ENCODE data around the gene IRF2BP2.
"Not testable (repeated sequence)": the region's sequence is repeated elsewhere in the genome, so short reads cannot be mapped to it uniquely, and the experiment has no call there.

Gene IRF2BP2

GRCh38 chr1:234601301-234602017, 8.5 kb downstream of the IRF2BP2 start:
- DNase-seq (ENCODE audit: low read depth) = no peak

- DNase-seq (ENCODE audit: low read depth) = no peak
Observed at GRCh38 chr1:234600418-234601281, 9.3 kb downstream of the IRF2BP2 start.

DNA sequence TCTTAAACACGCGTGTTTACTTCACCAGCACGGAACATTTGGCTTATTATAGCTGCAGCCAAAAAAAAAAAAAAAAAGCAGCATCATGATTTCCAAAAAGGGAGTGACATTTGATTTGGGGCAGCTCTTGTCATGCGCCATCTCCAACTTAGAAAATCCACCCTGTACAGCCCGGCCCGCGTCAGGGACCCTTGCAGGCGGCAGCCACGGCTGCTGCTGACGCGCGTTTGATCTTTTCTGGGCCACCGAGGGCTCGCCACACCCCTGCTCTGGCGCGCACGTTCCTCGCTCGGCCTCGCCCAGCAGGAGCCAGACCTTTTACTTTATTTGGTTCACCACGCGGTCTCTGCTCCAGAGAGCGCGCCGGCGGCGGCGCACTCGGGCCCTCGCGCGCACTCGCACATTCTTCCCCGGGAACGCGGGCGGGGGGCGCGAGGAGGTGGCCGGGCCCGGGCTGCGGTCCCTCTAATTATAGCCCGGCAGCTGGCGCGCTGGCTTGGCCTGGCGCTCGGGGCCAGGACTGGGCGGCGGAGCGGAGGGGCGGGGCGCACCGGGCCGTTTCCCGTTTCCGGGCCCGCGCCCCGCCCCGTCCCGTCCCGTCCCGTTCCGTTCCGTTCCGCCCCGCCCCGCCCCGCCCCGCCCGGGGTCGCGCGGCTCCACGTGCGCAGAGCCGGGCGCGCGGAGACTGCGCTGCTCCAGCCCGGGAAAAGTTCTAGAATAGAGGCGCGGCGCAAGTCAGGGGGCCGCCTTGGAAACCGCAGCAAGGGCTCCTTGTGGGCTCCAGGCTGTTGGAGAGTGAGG, 10.2 kb downstream of the IRF2BP2 start:
- peak; percentile 66 for DNase-seq (ENCODE audit: low read depth)

DNA sequence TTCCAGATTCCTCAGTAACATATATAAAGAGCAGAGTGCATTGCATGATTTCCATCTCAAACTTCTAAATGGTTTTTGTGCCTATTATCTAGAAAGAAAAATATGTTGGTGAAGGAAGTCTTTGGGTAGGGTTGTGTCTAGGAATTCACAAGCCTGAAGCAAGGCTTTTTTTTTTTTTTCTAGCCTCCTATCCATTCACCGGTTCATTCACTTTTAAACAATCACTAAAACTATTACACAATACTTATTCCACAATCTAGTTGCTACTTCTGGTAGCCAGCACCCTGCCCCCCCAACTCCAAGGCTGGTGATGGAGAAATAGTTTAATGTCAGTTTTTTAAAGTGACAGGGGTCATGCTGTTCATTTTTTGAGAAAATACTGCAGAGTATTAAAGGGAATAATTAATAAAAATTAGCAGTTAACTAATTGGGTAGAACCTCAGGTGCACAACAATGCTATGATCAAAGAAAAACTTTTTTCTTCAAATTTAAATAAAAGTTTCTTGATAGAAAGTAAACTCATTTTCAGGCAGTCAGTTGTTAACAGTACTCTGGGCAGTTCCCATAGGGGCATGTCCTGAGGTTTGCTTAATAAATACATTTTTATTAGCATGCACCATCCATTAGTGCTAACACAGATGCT, 10.9 kb downstream of the IRF2BP2 start:
- DNase-seq (ENCODE audit: low read depth) = no peak

DNA sequence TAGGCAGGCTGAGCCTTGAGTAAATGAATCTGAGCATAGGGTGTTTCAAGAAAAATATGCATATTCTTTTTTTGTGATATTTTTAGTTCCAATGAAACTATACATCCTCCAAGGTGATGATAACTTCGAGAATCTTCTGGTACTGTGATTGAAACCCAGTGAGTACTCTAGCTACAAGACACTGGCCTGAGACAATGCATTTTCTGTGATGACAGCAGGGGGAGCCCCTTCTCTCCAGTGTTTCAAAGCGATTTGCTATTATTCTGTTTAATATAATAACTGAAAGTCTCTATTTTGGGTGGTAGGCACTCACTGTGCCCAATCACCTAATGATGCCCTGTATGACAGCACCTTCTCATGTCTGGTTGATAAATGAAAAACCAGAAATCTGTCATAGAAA, 12.1 kb downstream of the IRF2BP2 start:
- DNase-seq (ENCODE audit: low read depth) = peak; percentile 46

- no peak for DNase-seq (ENCODE audit: low read depth)
Observed at GRCh38 chr1:234595899-234596298, 14.1 kb downstream of the IRF2BP2 start.

GRCh38 chr1:234594575-234594974, 15.4 kb downstream of the IRF2BP2 start:
- DNase-seq (ENCODE audit: low read depth) = not testable (repeated sequence)

DNA sequence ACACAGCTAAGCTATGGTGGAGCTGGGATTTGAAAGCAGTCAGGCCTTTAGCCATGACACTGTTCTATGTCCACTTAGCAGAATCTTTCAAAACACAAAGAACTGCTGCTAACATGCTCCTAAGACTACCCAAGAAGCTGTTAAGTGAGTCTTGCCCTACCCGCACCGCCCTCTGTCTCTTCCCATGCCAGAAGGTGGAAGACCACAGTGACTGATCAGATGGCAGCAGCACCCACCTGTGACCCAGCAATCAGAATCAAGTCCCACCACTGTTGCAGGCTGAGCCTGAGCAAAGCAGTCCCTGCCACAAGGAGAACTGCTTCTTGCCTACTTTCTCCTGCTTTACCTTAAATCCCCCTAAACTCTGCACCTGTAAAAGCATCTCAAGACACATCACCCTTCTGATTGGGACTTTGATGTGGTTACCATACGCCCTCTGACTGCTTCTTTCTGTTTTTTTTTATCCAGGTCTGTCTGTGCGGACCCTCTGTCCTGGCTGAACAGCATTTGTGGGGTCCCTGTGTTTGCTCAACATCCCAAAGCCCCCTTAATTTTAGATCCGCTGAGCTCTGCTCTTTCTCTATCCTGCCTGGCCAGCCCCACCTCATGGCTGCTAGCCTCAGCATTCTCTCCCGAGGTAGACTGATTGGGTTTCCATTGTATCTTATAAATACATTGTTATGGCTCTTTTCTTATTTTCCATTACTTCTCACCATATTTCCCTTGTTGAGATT, 16.0 kb downstream of the IRF2BP2 start:
- no peak for DNase-seq (ENCODE audit: low read depth)

GRCh38 chr1:234593109-234593508, 16.9 kb downstream of the IRF2BP2 start:
- no peak for DNase-seq (ENCODE audit: low read depth)

GRCh38 chr1:234592240-234592639, 17.7 kb downstream of the IRF2BP2 start:
- DNase-seq (ENCODE audit: low read depth) = no peak

GRCh38 chr1:234591131-234591530, 18.8 kb downstream of the IRF2BP2 start:
- DNase-seq (ENCODE audit: low read depth) = no peak

DNA sequence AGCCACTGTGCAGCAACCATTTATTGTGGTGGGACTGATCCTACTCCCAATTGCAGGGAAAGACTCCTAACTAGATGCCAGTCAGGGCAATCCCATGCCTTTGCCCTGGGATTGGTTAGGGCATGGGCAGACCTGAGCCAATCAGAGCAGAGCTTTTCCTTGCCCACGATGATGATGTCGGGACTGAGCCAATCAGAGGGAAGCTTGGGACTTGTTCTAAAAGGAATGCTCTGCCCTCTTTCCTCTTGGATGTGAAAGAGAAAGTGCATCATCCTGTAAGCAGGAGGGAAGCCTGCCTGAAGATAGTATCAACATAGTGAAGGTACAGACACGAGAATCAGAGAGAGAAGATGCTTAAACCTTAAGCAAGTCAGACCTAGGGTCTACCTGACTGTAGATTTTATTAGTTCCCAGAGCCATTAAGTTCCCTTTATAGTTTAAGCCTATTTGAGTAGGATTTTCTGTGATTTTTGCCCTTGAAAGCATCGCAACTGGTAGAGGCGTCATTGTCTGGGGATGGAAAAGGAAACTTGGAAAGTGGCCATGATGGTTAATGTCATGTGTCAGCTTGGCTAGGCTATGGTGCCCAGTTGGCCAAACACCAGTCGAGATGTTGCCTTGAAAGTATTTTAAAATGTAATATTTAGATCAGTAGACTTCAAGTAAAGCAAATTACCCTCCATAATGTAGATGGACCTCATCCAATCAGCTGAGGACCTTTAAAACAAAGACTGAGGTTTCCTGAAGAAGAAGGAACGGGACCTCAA, 19.9 kb downstream of the IRF2BP2 start:
- DNase-seq (ENCODE audit: low read depth) = no peak

GRCh38 chr1:234589064-234589800, 20.7 kb downstream of the IRF2BP2 start:
- no peak for DNase-seq (ENCODE audit: low read depth)

DNA sequence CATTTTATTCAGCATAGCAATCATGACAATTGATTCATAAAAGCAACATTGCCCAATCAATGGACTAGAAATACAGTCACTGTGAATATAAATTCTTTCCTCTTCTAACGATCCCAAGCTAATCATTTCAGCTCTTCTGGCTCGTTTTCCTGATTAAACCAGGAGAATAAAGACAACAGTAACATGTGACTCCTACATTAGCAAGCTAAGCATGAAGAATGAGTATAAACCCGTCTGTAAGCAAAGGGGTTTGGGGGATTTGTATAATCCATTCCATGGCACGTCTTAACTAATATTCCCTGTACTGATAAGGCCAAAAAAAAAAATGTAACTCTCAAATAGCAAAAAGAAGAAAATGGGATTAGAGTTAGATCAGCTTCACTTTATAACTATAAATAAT, 21.6 kb downstream of the IRF2BP2 start:
- no peak for DNase-seq (ENCODE audit: low read depth)

GRCh38 chr1:234586892-234587485, 23.0 kb downstream of the IRF2BP2 start:
- no peak for DNase-seq (ENCODE audit: low read depth)

DNA sequence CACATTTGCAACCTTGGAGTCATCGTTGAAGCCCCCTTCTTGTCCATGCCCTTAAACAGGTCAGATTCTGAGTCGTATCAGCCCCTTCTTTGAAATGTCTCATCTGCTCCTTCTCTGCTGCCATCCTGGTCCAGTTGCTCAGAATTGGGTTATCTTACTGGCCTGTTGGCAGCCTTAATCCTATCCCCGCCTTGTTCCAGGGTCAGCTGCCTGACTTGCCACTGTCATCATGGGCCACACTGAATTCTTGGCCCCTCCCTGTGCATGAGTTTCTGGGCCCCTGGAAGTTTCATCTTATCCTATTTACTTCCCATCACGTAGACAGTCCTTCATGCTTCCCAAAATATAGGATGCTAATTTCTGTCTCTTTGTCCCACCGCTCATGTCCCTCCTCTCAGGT, 23.7 kb downstream of the IRF2BP2 start:
- no peak for DNase-seq (ENCODE audit: low read depth)

DNA sequence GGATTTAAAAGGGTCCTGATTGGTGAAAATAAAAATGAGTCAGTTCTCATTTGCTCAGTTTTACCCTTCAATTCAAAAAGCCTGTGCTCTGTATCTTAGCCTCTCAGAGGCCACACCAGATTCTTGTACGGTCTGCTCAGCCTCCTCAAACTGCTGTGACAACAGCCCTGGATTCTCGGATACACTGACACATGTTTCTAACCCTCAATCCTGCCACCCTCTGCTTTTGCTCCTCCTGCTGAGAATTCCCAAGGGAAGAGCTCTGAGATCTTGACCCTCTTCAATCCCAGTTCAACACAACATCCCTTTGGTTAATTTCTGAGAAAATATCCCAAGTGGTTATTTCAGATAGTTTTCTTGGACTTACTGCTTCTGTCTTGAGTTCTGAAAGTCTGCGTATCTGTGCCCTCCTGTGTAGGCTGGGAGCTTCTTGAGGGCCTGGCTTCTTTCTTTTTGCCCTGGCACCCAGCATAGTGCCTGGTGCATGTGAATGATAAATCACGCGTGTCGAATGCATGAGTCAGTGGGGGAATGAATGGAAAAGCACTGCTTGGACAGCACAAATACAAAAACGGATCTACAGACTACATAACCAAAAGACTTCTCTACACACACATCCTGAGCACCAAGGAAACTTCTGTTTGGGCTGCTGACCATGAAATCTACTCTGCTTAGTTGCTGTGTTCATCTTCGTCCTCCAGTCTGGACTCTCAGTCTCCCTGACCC, 24.5 kb downstream of the IRF2BP2 start:
- no peak for DNase-seq (ENCODE audit: low read depth)

- no peak for DNase-seq (ENCODE audit: low read depth)
Observed at GRCh38 chr1:234584926-234585325, 25.1 kb downstream of the IRF2BP2 start.

GRCh38 chr1:234584420-234584805, 25.6 kb downstream of the IRF2BP2 start:
- DNase-seq (ENCODE audit: low read depth) = no peak

Measured in stimulated activated CD8-positive, alpha-beta memory T cell treated with anti-CD3 and anti-CD28 coated beads, Interleukin-4, amount 100 ng/mL, for 24 hours (primary cell).